GM21526 (cell line): ENCODE results near the gene TCERG1L.
"Not testable (repeated sequence)": the region's sequence is repeated elsewhere in the genome, so short reads cannot be mapped to it uniquely, and the experiment has no call there.

Experiments
- ATAC-seq: cut with Tn5 transposase; IDR thresholded peaks from one replicate; pipeline ENCODE4 v1.9.1; 2021; ENCODE audit warnings: moderate library complexity; ENCODE audit not compliant: unreplicated experiment, low FRiP score

TCERG1L gene

GRCh38 chr10:131311661-131312477 lies at the start of gene TCERG1L:
Gene TCERG1L (minus strand): TSS chr10:131311721. CDS start chr10:131311635, 86 bp downstream.
- no peak for ATAC-seq

- ATAC-seq = no peak
Observed at GRCh38 chr10:131358741-131359442, 47.4 kb upstream of the TCERG1L start.

- ATAC-seq = no peak
Observed at GRCh38 chr10:131356442-131356841, 44.9 kb upstream of the TCERG1L start.

GRCh38 chr10:131355881-131356280 lies 44.4 kb upstream of the TCERG1L start:
- no peak for ATAC-seq

- ATAC-seq = no peak
Observed at GRCh38 chr10:131355056-131355455, 43.5 kb upstream of the TCERG1L start.

- ATAC-seq = no peak
Observed at GRCh38 chr10:131354380-131354779, 42.9 kb upstream of the TCERG1L start.

- no peak for ATAC-seq
Observed at GRCh38 chr10:131352765-131353290, 41.3 kb upstream of the TCERG1L start.

- ATAC-seq = no peak
Observed at GRCh38 chr10:131350660-131351059, 39.1 kb upstream of the TCERG1L start.

- ATAC-seq = no peak
Observed at GRCh38 chr10:131350245-131350644, 38.7 kb upstream of the TCERG1L start.

- ATAC-seq = no peak
Observed at GRCh38 chr10:131346456-131346855, 34.9 kb upstream of the TCERG1L start.

GRCh38 chr10:131345691-131346090 lies 34.2 kb upstream of the TCERG1L start:
- ATAC-seq = no peak

- ATAC-seq = no peak
Observed at GRCh38 chr10:131344747-131345146, 33.2 kb upstream of the TCERG1L start.

- ATAC-seq = no peak
Observed at GRCh38 chr10:131337741-131338140, 26.2 kb upstream of the TCERG1L start.

GRCh38 chr10:131332821-131333220 lies 21.3 kb upstream of the TCERG1L start:
- ATAC-seq = no peak

- no peak for ATAC-seq
Observed at GRCh38 chr10:131323880-131324279, 12.4 kb upstream of the TCERG1L start.

- ATAC-seq = no peak
Observed at GRCh38 chr10:131323025-131323424, 11.5 kb upstream of the TCERG1L start.

- not testable (repeated sequence) for ATAC-seq
Observed at GRCh38 chr10:131322575-131322974, 11.1 kb upstream of the TCERG1L start.

GRCh38 chr10:131320860-131321604 lies 9.5 kb upstream of the TCERG1L start:
- no peak for ATAC-seq

- no peak for ATAC-seq
Observed at GRCh38 chr10:131318814-131319213, 7.3 kb upstream of the TCERG1L start.

- ATAC-seq = no peak
Observed at GRCh38 chr10:131318291-131318690, 6.8 kb upstream of the TCERG1L start.
